Kidney tubule cell (primary cell): ENCODE measurements around the gene MX1.

ENCODE experiments used
- DNase-seq: peaks from one replicate; pipeline ENCODE4 v3.0.0-alpha.2; 2018; ENCODE audit warnings: low spot score

MX1 gene, protein sequence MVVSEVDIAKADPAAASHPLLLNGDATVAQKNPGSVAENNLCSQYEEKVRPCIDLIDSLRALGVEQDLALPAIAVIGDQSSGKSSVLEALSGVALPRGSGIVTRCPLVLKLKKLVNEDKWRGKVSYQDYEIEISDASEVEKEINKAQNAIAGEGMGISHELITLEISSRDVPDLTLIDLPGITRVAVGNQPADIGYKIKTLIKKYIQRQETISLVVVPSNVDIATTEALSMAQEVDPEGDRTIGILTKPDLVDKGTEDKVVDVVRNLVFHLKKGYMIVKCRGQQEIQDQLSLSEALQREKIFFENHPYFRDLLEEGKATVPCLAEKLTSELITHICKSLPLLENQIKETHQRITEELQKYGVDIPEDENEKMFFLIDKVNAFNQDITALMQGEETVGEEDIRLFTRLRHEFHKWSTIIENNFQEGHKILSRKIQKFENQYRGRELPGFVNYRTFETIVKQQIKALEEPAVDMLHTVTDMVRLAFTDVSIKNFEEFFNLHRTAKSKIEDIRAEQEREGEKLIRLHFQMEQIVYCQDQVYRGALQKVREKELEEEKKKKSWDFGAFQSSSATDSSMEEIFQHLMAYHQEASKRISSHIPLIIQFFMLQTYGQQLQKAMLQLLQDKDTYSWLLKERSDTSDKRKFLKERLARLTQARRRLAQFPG

DNA sequence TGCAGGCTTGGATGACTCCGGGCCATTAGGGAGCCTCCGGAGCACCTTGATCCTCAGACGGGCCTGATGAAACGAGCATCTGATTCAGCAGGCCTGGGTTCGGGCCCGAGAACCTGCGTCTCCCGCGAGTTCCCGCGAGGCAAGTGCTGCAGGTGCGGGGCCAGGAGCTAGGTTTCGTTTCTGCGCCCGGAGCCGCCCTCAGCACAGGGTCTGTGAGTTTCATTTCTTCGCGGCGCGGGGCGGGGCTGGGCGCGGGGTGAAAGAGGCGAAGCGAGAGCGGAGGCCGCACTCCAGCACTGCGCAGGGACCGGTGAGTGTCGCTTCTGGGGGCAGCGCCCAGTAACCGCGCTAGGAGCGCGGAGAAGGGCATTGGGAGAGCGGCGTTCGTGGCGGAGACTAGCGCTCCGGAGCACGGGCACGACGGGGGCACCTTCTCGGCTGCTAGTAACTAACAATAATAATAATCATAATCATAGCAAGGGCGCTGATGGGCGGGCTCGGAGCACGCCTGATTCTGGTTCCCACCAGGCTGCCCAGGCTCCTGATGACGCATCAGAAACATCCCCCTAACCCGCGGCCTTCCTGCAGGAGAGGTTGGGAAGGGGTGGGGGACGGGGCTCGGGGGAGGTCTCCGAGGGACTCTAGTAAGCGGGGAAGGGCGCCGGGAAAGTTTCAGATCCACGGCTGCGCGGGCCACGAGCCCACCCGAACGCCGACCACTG, at the start of gene MX1:
Gene MX1, plus strand, starts transcription at position 286 of the 722 bp plus-strand sequence. CDS start 5,832 bp downstream, outside the sequence.
- DNase-seq, result peak; percentile 63

DNA sequence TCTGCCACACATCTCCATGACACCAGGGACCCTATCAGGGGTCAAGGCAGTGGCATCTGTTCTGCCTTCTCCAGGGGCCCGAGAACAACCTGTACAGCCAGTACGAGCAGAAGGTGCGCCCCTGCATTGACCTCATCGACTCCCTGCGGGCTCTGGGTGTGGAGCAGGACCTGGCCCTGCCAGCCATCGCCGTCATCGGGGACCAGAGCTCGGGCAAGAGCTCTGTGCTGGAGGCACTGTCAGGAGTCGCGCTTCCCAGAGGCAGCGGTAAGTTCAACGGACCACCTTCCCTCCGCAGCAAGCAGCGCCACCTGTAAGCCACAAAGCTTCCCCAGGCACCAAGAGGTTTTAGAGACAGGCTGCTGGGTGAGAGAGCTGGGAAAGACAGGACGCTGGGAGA, 48.3 kb upstream of the MX1 start:
- DNase-seq, result no peak

DNA sequence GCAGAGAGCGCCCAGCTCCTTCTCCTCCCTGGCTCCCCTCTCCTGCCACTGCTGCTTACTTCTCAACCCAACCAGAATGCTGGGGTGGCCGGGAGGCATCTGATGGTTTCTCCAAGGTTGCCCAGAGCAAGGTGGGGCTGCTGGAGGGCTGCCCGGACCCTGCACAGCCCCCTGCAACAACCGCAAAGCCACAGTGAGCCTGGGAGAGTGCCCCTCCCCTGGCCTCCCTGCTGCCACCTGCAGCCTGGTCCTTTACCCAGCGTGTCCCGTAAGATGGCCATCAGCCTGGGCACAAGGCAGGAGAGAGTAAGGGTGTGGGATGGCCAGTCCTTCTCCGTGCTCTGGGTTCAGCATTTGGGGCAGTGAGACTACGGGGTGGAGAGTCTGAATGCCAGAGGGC, 47.2 kb upstream of the MX1 start:
- DNase-seq, result no peak

DNA sequence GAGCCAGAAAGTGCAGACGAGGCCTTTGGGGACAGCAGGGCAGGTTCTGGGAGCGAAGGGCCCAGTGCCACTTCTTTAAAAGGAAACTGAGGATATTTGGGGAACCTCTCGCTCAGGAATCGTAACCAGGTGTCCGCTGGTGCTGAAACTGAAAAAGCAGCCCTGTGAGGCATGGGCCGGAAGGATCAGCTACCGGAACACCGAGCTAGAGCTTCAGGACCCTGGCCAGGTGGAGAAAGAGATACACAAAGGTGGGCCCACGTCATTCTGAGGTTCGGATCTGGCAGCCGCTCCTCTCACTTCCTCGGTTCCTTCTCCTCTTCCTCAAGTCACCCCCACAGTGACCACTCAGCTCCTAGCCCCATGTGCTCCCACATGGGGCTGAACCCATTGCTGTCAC, 46.1 kb upstream of the MX1 start:
- DNase-seq, result no peak

DNA sequence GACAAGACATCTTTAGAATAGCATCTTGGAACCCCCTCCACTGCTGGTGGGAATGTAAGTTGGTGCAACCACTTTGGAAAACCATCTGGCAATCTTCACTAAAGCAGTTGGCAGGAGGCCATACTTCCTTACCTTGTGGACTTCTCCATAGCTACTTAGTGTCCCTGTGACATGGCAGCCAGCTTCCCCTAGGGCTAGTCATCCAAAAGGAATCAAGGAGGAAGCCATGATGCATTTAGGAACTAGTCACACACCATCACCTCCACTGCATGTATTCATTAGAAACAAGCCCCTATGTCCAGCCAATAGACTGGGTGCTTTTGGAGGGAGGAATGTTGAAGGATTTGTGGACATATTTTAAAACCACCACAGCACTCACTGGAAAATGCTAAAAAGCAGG, 44.3 kb upstream of the MX1 start:
- peak; percentile 75 for DNase-seq

DNA sequence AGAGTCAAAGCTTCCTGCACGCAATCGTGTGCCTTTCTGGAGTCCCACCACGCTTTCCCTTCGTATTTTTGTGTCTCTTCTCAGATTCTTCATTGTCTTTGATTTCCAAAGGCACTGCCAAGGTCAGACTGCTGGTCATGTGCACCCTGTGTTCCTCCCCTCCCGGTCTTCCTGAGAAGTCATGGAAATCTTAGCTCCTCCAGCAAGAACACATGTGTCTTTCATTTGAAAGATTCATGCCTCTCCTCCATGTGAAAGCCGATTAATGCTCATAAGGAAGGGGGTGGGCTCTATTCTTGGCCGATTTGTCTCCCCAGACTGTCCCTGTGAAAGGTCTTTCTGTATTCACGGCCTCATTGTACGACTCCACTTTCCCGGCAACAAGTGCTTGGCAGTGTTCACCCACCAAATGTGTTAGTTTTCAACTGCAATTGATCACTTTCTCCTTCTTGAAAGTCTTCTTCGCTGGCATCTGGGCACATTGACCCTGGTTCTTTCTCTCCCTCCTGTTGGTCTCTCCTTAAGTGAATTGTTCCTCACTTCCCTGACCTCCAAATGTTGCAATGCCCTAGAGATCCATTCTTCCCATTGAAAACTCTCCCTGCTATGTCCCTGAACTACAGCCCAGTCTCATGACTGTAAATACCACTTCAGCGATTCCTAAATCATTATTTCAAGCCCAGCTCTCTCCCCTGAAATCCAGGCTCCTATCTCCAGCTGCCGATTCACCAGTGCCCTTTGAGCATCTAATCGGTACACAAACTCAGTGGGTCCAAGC, 38.8 kb upstream of the MX1 start:
- no peak for DNase-seq

DNA sequence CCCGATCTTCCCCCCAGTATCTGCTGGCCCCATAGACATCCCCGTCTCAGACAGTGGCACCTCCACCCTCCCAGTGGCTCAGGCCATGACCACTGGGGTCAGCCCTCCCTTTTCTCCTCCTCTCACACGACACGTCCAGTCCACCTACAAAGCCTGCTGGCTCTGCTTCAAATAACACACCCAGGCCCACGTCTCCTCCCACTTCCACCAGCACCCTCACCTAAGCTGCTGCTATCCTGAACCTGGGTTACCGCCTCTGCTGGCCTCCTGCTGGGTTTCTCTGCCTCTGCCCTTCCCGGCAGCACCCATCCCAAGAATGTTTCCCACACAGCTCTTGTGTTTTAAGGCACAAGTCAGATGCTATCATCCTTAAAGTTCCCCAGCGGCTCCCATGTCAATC, 38.2 kb upstream of the MX1 start:
- no peak for DNase-seq

DNA sequence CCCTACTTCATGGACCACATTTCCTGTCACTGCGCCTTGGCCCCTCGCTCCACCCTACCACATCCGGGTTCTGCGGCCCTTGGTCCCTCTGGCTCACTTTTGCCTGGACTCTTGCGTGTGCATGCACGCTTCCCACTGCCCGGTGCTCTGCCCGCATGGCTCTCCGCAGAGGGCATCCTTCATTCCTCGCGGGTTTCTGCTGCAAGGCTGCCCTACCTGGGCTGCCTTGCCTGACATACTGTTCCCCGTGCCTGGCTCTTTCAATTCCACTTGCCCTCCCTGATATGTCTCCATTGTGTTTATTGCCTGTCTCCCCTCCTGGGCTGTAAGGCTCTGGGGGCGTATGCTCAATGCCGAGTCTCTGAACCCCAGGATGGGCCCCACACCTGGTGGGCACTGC, 37.8 kb upstream of the MX1 start:
- DNase-seq, result no peak

DNA sequence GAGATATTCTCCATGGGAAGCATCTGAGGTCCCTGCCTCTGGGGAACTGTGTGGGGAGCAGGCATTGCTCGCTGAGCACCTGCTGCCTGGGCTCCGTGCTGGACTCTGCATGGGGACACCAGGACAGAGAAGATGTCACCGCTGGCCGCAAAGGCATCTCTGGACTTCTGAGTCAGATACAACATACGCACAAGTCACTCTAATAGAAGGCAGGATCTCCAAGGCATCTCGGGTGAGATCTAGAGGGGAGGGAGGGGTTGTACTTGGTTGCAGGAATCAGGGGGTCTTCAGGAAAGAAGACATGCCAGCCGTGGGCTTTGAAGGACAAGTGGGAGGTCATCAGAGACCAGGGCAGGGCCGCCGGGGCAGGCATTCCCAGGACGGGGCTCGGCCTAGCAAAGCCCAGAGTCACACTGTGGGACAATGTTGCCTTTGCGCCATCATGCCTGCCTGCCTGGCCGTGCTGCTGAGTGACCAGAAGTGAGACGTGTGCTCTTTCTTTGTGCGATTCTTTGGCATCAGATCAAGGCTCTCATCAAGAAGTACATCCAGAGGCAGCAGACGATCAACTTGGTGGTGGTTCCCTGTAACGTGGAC, 35.9 kb upstream of the MX1 start:
- DNase-seq, result no peak

DNA sequence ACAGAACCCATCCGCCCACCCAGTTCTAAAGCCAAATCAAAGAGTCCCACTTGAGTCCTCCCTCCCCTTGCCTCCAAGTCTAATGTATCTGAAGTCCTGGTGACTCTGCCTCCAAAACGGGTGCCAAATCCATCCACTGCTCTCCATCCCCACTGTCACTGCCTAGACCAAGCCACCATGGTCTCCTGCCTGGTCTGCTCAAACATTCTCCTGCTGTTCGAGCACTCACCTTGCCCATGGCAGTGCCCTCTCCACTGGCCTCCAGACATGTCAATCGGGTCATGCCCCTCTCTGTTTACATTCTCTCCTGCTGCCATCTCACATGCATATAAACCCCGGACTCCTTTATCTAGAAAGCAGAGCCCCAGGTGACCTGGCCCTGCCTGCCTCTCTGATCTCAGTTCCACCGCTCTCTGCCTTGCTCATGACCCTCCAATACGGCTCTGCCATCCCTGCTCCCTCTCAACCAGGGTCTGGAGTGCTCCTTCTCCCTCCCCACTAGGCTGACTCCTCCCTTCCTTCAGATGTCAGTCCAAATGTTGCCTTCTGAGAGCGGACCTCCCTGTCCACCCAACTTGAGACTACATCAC, 32.1 kb upstream of the MX1 start:
- DNase-seq, result no peak

DNA sequence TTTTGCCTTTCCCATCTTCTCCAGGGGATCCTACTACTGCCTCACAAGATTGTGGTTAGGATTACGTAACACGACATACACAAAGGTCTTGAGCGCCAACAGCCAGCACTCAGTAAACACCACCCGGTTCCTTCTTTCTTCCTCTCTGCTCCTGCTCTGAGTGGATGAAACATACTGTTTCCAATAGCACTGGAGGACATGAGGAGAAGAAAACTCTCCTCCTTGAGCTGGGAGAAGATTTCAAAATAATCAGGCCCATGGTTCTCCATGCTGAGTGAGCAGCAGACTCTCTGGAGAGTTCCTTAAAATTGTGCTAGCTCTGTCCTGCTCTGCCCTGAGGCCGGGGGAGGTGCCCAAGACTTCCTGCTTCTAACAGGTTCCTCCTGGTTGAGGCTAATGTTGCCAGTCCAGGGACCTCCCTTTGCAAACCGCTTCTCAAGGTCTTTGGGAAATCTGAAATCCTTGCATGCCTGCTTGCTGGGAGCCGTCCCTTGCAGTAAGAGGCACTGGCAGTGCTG, 29.4 kb upstream of the MX1 start:
- peak; percentile 12 for DNase-seq

DNA sequence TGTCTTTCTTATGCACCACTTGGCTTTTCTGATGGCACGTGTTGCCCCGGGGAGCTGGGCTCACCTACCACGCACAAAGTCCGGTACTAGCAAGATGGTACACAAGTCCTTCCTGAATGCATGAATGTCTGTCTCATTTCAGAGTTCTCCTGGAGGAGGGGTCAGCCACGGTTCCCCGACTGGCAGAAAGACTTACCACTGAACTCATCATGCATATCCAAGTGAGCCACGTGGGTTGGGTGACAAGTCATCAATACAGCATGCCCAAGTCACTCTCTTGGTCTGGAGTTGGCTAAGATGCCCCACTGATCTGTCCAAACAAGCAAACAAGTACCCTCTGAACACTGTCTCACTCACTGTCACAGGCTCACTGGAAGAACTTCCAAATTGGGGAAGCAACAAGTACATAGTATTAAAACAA, 28.6 kb upstream of the MX1 start:
- DNase-seq, result peak; percentile 64

DNA sequence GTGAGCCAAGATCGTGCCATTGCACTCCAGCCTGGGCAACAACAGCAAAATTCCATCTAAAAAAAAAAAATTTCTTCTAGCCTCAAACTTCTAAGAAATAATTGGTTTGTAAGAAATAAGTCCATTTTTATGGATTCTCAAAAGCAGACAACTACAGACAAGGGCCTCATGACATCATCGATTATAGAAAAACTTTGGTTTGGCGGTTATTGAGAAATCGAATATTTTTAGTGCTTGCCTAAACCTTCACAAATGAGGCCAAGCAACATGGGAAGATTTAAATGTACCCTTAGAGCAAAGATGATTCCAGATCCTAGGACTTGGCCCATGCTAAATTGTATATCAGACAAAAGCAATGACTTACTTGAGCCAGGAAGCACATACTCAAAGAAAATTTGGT, 27.8 kb upstream of the MX1 start:
- no peak for DNase-seq

DNA sequence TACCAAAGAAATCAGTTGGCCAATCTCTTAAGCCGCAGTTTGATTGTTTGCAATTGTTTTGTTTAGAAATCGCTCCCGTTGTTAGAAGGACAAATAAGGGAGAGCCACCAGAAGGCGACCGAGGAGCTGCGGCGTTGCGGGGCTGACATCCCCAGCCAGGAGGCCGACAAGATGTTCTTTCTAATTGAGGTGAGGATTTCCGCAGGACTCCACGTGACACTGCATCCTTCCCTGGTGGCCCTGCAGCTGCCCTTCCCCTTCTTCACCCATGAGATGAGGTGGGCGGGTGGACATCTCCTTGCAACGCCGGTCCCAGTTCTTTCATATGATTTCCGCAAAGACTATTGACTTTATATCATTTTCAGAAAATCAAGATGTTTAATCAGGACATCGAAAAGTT, 27.2 kb upstream of the MX1 start:
- DNase-seq, result no peak

DNA sequence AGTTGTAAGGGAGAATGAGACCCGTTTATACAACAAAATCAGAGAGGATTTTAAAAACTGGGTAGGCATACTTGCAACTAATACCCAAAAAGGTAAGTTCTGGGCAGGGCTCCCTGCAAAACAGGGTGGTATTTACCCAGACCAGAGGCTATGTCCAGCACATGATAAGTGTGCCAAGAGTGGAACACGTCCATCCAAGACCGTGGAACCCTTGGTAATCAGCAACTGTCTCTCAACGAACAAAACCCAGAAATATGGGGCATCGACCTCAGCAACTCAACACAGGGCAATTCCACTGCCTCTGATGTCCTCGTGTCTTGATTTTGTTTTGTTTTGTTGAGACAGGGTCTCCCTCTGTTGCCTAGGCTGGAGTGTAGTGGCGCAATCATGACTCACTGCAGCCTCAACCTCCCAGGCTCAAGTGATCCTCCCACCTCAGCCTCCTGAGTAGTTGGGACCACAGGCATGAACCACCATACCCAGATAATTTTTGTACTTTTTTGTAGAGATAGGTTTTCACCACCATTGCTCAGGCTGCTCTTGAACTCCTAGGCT, 26.7 kb upstream of the MX1 start:
- DNase-seq, result no peak

DNA sequence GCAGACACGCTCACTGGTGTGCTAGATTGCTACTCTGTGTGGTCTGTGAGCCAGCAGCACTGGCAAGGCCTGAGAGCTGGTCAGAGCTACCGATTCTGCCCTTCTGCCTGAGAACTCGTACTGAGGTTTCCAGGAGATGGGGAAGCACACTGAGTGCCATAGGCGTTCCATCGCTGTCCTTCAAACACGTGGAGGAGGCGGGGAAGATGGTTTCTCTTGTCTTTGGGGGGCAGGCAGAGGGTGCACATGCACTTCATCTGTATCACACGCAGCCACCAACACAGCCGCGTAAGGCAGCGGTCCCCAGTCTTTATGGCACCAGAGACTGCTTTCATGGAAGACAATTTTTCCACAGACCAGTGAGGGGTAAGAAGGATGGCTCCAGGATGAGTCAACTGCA, 23.8 kb upstream of the MX1 start:
- no peak for DNase-seq

DNA sequence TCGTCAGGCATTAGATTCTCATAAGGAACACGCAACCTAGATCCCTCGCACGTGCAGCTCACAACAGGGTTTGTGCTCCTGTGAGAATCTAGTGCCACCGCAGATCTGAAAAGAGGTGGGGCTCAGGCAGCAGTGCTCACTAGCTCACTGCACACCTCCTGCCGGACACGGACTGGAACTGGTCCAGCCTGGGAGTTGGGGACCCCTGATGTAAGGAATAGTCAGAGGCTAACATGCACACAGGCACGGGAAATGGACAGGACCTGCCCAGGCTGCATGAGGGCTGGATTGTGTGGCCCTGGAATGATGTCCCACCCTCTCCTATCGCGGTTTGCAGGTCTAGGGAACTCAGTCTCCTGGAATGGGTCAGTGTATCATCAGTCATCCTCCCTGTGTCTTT, 23.2 kb upstream of the MX1 start:
- no peak for DNase-seq

DNA sequence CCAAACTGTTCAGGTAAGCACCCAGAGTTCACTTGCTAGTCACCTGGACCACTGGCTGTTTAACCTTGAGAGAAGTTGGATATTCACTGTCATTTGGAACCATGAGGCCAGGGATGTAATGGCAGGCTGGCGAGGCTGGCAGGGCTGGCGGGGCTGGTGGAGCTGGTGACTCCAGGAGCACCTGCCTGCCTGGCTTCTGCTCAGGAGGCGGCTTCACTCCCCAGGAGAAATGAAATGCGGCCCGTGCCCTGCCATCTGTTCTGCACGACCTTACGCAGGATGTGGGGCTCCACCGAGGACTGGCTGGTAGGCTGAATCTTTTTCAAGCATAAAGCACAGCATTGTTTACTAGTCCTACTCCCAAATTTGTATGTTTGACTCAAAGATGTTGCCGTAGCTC, 22.7 kb upstream of the MX1 start:
- no peak for DNase-seq

DNA sequence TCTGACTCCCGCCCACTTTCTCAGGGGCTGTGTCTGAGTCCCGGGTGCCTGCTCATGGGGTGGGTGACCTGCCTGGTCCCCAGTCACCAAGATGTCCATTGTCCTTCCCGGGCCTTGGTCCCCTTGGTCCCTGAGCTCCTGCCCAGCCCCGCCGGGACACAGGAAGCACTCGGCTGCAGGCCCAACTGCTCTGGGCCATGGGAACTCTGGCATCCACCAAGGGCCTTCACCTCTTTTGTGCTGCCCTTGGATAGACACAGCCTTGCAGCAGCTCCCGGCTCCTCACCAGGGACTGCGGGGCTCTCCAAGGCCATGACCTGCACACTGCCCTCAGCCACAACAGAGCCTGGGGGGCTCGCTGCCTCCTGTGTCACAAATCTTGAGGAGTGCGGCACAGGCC, 22.1 kb upstream of the MX1 start:
- DNase-seq, result no peak

DNA sequence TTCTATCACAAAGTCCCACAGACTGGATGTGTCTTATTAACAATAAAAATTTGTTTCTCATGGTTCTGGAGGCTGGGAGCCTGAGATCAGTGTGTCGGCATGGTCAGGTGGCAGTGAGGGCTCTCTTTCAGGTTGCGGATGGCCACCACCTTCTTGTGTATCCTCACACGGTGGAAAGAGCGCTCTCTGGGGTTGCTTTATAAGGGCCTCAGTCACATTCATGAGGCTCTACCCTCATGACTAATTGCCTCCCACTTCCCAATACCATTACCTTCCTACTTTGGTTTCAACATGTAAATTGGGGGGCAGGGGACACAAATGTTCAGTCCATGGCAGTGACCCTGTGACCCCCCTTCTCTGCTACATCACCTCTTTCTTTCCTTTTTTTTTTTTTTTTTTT, 20.7 kb upstream of the MX1 start:
- DNase-seq, result no peak

DNA sequence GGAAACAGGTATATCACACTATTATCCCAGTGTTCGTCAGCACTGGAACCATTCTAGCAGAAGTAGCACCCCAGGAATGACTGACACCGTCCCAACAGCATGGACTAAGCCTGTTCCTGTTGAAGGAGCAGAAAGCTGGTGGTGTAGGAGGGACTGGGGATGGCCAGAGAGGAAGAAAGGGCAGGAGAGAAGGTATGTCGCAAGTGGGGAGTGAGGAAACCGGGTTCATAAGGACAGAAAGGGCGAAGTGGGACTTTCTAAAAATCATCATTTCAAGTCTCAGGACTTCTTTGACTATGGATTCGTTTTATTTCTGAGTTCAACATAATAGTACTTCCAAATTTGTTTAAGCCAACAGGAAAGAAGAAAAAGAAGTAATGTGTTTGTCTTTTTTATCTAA, 19.7 kb upstream of the MX1 start:
- no peak for DNase-seq
